NCI-H510A (cell line): Measurements from ENCODE around the gene SPATA32.

Experiments used
- DNase-seq: peaks from one replicate; lab custom pipeline; 2025; lab: John Stamatoyannopoulos, UW

SPATA32 gene

GRCh38 chr17:45293413-45294211 is 31.7 kb upstream of the SPATA32 start:
- DNase-seq: no peak

- no peak for DNase-seq
Measured at GRCh38 chr17:45292696-45293412, 31.0 kb upstream of the SPATA32 start.

GRCh38 chr17:45291171-45291805 is 29.4 kb upstream of the SPATA32 start:
- DNase-seq: no peak

- no peak for DNase-seq
Measured at GRCh38 chr17:45290269-45290765, 28.4 kb upstream of the SPATA32 start.

- no peak for DNase-seq
Measured at GRCh38 chr17:45289301-45290268, 27.7 kb upstream of the SPATA32 start.

GRCh38 chr17:45288825-45289224 is 26.9 kb upstream of the SPATA32 start:
- DNase-seq: no peak

- DNase-seq: no peak
Measured at GRCh38 chr17:45287526-45288500, 25.9 kb upstream of the SPATA32 start.

GRCh38 chr17:45286286-45286685 is 24.4 kb upstream of the SPATA32 start:
- no peak for DNase-seq

- no peak for DNase-seq
Measured at GRCh38 chr17:45284176-45285140, 22.6 kb upstream of the SPATA32 start.

GRCh38 chr17:45283711-45284110 is 21.8 kb upstream of the SPATA32 start:
- no peak for DNase-seq

GRCh38 chr17:45282683-45283644 is 21.1 kb upstream of the SPATA32 start:
- peak; percentile 85 for DNase-seq

- no peak for DNase-seq
Measured at GRCh38 chr17:45279898-45280297, 18.0 kb upstream of the SPATA32 start.

GRCh38 chr17:45277992-45278391 is 16.1 kb upstream of the SPATA32 start:
- DNase-seq: no peak

- peak; percentile 72 for DNase-seq
Measured at GRCh38 chr17:45277216-45277849, 15.4 kb upstream of the SPATA32 start.

GRCh38 chr17:45276031-45276430 is 14.1 kb upstream of the SPATA32 start:
- DNase-seq: no peak

- no peak for DNase-seq
Measured at GRCh38 chr17:45274033-45274432, 12.1 kb upstream of the SPATA32 start.

- DNase-seq: no peak
Measured at GRCh38 chr17:45273551-45273957, 11.7 kb upstream of the SPATA32 start.
